ENCODE measurements around the gene ATF7.

- no peak for TF ChIP-seq POLR2A (IDR thresholded peaks at IDR 0.05; ENCODE audit: low read depth, low read length)
- no peak for TF ChIP-seq CTCF (IDR thresholded peaks at IDR 0.05; ENCODE audit: extremely low read depth in 1 of 2, insufficient read depth in 1 of 2, low read depth in 1 of 2, low read length in 2 of 2)
- TF ChIP-seq POLR2AphosphoS5 (IDR thresholded peaks at IDR 0.05; ENCODE audit: insufficient read depth, low read depth, low read length), result no peak
These were observed 29.2 kb downstream of the ATF7 start for GRCh38 chr12:53596920-53597363.
